Stimulated activated naive B cell treated with anti-CD40 and anti-IgM and Interleukin-4, amounts not matched to agents 10 μg/mL and 1 μg/mL and 100 μg/mL, for 72 hours (primary cell): ENCODE results near the gene PPARG.
"Not testable (repeated sequence)": the region's sequence is repeated elsewhere in the genome, so short reads cannot be mapped to it uniquely, and the experiment has no call there.

ENCODE experiments used
- ATAC-seq, 2 donors: fragments of 150-1000 bp; cut with Tn5 transposase; replicated peaks; 2 replicates each; pipeline ENCODE4 v1.10.0; 2021; ENCODE audit warnings: moderate library complexity in 1 of 2
- DNase-seq: peaks from one replicate; pipeline ENCODE4 v3.0.0; 2021
- H3K27ac Mint-ChIP-seq: one replicate; pipeline ENCODE4 v1.8.0; 2022; ENCODE audit warnings: mild to moderate bottlenecking, mixed read lengths
- H3K27me3 Mint-ChIP-seq, 2 donors: one replicate each; pipeline ENCODE4 v1.8.0; 2022; ENCODE audit warnings: mixed read lengths in 2 of 2
- H3K36me3 Mint-ChIP-seq, 2 donors: one replicate each; pipeline ENCODE4 v1.8.0; 2022; ENCODE audit warnings: mixed read lengths in 2 of 2, mild to moderate bottlenecking in 1 of 2
- H3K4me1 Mint-ChIP-seq, 2 donors: one replicate each; pipeline ENCODE4 v1.8.0; 2022; ENCODE audit warnings: mixed read lengths in 2 of 2, mild to moderate bottlenecking in 1 of 2
- H3K4me3 Mint-ChIP-seq, 2 donors: one replicate each; pipeline ENCODE4 v1.8.0; 2022; ENCODE audit warnings: mild to moderate bottlenecking in 2 of 2, mixed read lengths in 2 of 2, moderate library complexity in 1 of 2
- H3K9me3 Mint-ChIP-seq, 2 donors: one replicate each; pipeline ENCODE4 v1.8.0; 2022; ENCODE audit warnings: mixed read lengths in 2 of 2, mild to moderate bottlenecking in 1 of 2

The PPARG gene

GRCh38 chr3:12478326-12478725 lies 189.5 kb downstream of the PPARG start:
- Mint-ChIP-seq H3K4me3 (no peak overlapping the region), H3K27me3 (peaks cover 4 to 11% of the 10 kb centered on the region in 2 donors), H3K4me1 (peaks cover 9 to 16% of the 10 kb centered on the region in 2 donors)

GRCh38 chr3:12479198-12479597 lies 190.3 kb downstream of the PPARG start:
- not testable (repeated sequence) for H3K27ac Mint-ChIP-seq, H3K4me3 Mint-ChIP-seq, H3K36me3 Mint-ChIP-seq, ATAC-seq, H3K9me3 Mint-ChIP-seq, DNase-seq
- Mint-ChIP-seq H3K4me1 (peaks cover 17 to 24% of the 10 kb centered on the region in 2 donors), H3K27me3 (peaks cover 4 to 11% of the 10 kb centered on the region in 2 donors)

More at GRCh38 chr3:12478326-12478725, 189.5 kb downstream of the PPARG start:
- DNase-seq (no peak), ATAC-seq (no peak)
- H3K36me3 Mint-ChIP-seq, result no peaks in the 10 kb centered on the region
- no peak overlapping the region for H3K27ac Mint-ChIP-seq
- H3K9me3 Mint-ChIP-seq, result no peaks in the 10 kb centered on the region

GRCh38 chr3:12479919-12480427 lies 191.1 kb downstream of the PPARG start:
- ATAC-seq (peak; percentile 23 to 28), DNase-seq (no peak)
- H3K4me3 Mint-ChIP-seq, result no peak overlapping the region
- no peak overlapping the region for H3K27ac Mint-ChIP-seq
- peaks cover 3 to 4% of the 10 kb centered on the region in 2 donors for H3K27me3 Mint-ChIP-seq
- no peaks in the 10 kb centered on the region for H3K9me3 Mint-ChIP-seq
- H3K4me1 Mint-ChIP-seq, result peaks cover 18 to 32% of the 10 kb centered on the region in 2 donors
- no peaks in the 10 kb centered on the region for H3K36me3 Mint-ChIP-seq

GRCh38 chr3:12483410-12483809 lies 194.5 kb downstream of the PPARG start:
- ATAC-seq (no peak), DNase-seq (no peak)
- no peaks in the 10 kb centered on the region for H3K27me3 Mint-ChIP-seq
- peak overlapping the region; percentile 96 for H3K4me3 Mint-ChIP-seq
- H3K36me3 Mint-ChIP-seq, result peaks cover 6 to 13% of the 10 kb centered on the region in 2 donors
- H3K9me3 Mint-ChIP-seq, result no peaks in the 10 kb centered on the region
- H3K27ac Mint-ChIP-seq, result peak overlapping the region; percentile 93
- H3K4me1 Mint-ChIP-seq, result peaks cover 22 to 52% of the 10 kb centered on the region in 2 donors

GRCh38 chr3:12483872-12484197 lies 195.0 kb downstream of the PPARG start:
- ATAC-seq (peak in 1 of 2 donors; percentile 24), DNase-seq (peak; percentile 6)
- peaks cover 23 to 52% of the 10 kb centered on the region in 2 donors for H3K4me1 Mint-ChIP-seq

More at GRCh38 chr3:12483872-12484197, 195.0 kb downstream of the PPARG start:
- Mint-ChIP-seq H3K27ac (peak overlapping the region; percentile 93), H3K27me3 (no peaks in the 10 kb centered on the region), H3K9me3 (no peaks in the 10 kb centered on the region), H3K4me3 (peak overlapping the region; percentile 96), H3K36me3 (peaks cover 8 to 17% of the 10 kb centered on the region in 2 donors)
